ENCODE measurements around the gene SPZ1. TPM values are rescaled to one million over a fixed set of nuclear protein-coding genes. Genes with fewer than 3 reads are reported as not detected.
"Not testable (repeated sequence)": the region's sequence is repeated elsewhere in the genome, so short reads cannot be mapped to it uniquely, and the experiment has no call there.

The SPZ1 gene
- total RNA-seq, result not detected

GRCh38 chr5:80319702-80320101 lies at the start of gene SPZ1:
SPZ1 (plus strand) TSS chr5:80320002; CDS start chr5:80320216, 214 bp downstream.
- H3K27ac Mint-ChIP-seq, result no peak within 1 kb of the TSS
- ChIA-PET POLR2A (no interaction called here), CTCF (no interaction called here)
- peaks cover 10% of the 10 kb centered on the region for H3K27me3 Mint-ChIP-seq
- intact Hi-C loops (cut with DNase I, micrococcal nuclease), result no loop called here
- no peaks in the 10 kb centered on the region for H3K36me3 Mint-ChIP-seq (ENCODE audit: low read depth)
- no peak within 1 kb of the TSS for H3K4me3 Mint-ChIP-seq
- ATAC-seq, result no peak
- no peaks in the 10 kb centered on the region for H3K9me3 Mint-ChIP-seq (ENCODE audit: low read depth)
- no peaks in the 10 kb centered on the region for H3K4me1 Mint-ChIP-seq
- no peak for DNase-seq

DNA sequence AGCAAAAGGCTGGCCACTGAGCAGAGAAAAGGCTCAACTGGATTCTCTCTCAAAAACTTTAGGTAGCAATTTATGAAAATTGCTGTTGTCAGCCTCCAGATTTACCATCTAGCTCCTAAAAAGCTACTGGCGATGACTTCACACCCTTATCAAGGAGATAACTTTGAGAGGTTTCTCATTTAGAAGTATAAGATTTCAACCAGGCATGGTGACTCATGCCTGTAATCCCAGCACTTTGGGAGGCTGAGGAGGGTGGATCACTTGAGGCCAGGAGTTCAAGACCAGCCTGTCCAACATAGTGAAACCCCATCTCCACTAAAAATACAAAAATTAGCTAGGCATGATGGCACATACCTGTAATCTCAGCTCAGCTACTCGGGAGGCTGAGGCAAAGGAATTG lies 49.3 kb upstream of the SPZ1 start:
- H3K27me3 Mint-ChIP-seq, result not testable (repeated sequence)

GRCh38 chr5:80275347-80275746 lies 44.5 kb upstream of the SPZ1 start:
- H3K36me3 Mint-ChIP-seq (ENCODE audit: low read depth), result no peaks in the 10 kb centered on the region
- DNase-seq, result peak; percentile 33
- ChIA-PET POLR2A (no interaction called here), CTCF (interaction anchor here (0.5 to 3.0 kb wide), 13 partner anchors 8 to 802 kb away, joined by 3 to 17 read pairs (median 3); no protein-coding TSS in a partner anchor)
- ATAC-seq, result peak; percentile 70
- no peak overlapping the region for H3K27ac Mint-ChIP-seq
- no peaks in the 10 kb centered on the region for H3K27me3 Mint-ChIP-seq
- no peaks in the 10 kb centered on the region for H3K9me3 Mint-ChIP-seq (ENCODE audit: low read depth)
- peaks cover 27% of the 10 kb centered on the region for H3K4me1 Mint-ChIP-seq
- H3K4me3 Mint-ChIP-seq, result no peak overlapping the region
- intact Hi-C loops (cut with DNase I, micrococcal nuclease), result loop anchor here (1.0 kb wide), 1 partner anchor 184 kb away; no protein-coding TSS in a partner anchor

More for the DNA sequence above, 49.3 kb upstream of the SPZ1 start:
- H3K36me3 Mint-ChIP-seq (ENCODE audit: low read depth); intact Hi-C loops (cut with DNase I, micrococcal nuclease); H3K9me3 Mint-ChIP-seq (ENCODE audit: low read depth); DNase-seq: not testable (repeated sequence)
- peak overlapping the region; percentile 1 for H3K4me3 Mint-ChIP-seq
- POLR2A ChIA-PET, result interaction anchor here (0.9 kb wide), 1 partner anchor 188 kb away, joined by 3 read pairs; no protein-coding TSS in a partner anchor
- peak; percentile 64 for ATAC-seq
- CTCF ChIA-PET, result interaction anchor here (0.9 to 1.2 kb wide), 3 partner anchors 9 to 179 kb away, joined by 3 read pairs; no protein-coding TSS in a partner anchor
- peaks cover 48% of the 10 kb centered on the region for H3K4me1 Mint-ChIP-seq
- H3K27ac Mint-ChIP-seq, result peak overlapping the region; percentile 93

- DNase-seq, result no peak
- Mint-ChIP-seq H3K27me3 (no peaks in the 10 kb centered on the region), H3K4me1 (peaks cover 19% of the 10 kb centered on the region), H3K27ac (no peak overlapping the region), H3K4me3 (no peak overlapping the region), H3K36me3 (ENCODE audit: low read depth) (no peaks in the 10 kb centered on the region), H3K9me3 (ENCODE audit: low read depth) (no peaks in the 10 kb centered on the region)
- ChIA-PET POLR2A (no interaction called here), CTCF (interaction anchor here (0.6 to 3.0 kb wide), 5 partner anchors 9 to 193 kb away, joined by 3 to 17 read pairs (median 4); no protein-coding TSS in a partner anchor)
- intact Hi-C loops (cut with DNase I, micrococcal nuclease), result no loop called here
- ATAC-seq, result no peak
Observed at GRCh38 chr5:80276186-80276585, 43.6 kb upstream of the SPZ1 start.

GRCh38 chr5:80277191-80277590 lies 42.6 kb upstream of the SPZ1 start:
- CTCF ChIA-PET, result interaction anchor here (0.7 to 3.0 kb wide), 3 partner anchors 30 to 185 kb away, joined by 3 to 17 read pairs (median 6); no protein-coding TSS in a partner anchor
- intact Hi-C loops (cut with DNase I, micrococcal nuclease), result no loop called here

GRCh38 chr5:80282054-80282453 lies 37.7 kb upstream of the SPZ1 start:
- Mint-ChIP-seq H3K27me3 (no peaks in the 10 kb centered on the region), H3K36me3 (ENCODE audit: low read depth) (no peaks in the 10 kb centered on the region), H3K9me3 (ENCODE audit: low read depth) (peaks cover 1% of the 10 kb centered on the region), H3K4me3 (no peak overlapping the region), H3K4me1 (peaks cover 18% of the 10 kb centered on the region), H3K27ac (no peak overlapping the region)
- no peak for DNase-seq
- ChIA-PET POLR2A (no interaction called here), CTCF (no interaction called here)
- no peak for ATAC-seq
- intact Hi-C loops (cut with DNase I, micrococcal nuclease), result loop anchor here in 1 of 2 experiments (2.0 kb wide), 1 partner anchor 25 kb away; the partner anchor contains the start of gene SERINC5

More at GRCh38 chr5:80277191-80277590, 42.6 kb upstream of the SPZ1 start:
- DNase-seq (no peak), ATAC-seq (no peak)
- H3K27me3 Mint-ChIP-seq, result no peaks in the 10 kb centered on the region
- POLR2A ChIA-PET, result interaction anchor here (0.7 kb wide), 1 partner anchor 411 kb away, joined by 3 read pairs; no protein-coding TSS in a partner anchor
- peaks cover 13% of the 10 kb centered on the region for H3K4me1 Mint-ChIP-seq
- no peak overlapping the region for H3K4me3 Mint-ChIP-seq
- H3K36me3 Mint-ChIP-seq (ENCODE audit: low read depth), result no peaks in the 10 kb centered on the region
- no peaks in the 10 kb centered on the region for H3K9me3 Mint-ChIP-seq (ENCODE audit: low read depth)
- H3K27ac Mint-ChIP-seq, result no peak overlapping the region

DNA sequence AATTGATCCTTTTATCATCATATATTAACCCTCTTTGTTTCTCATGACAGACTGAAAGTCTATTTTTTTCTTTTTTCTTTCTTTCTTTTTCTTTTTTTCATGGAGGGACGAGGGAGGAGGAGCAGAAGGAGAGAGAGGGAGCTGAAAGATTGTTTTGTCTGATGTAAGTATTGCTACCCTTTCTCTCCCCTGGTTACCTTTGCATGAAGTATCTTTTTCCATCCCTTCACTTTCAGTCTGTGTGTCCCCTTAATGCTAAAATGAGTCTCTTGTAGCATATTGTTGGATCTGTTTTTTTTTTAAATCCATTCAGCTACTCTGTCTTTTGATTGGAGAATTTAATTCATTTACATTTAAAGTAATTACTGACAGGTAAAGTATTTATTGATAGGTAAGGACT lies 36.4 kb upstream of the SPZ1 start:
- POLR2A ChIA-PET, result interaction anchor here (0.6 to 0.7 kb wide), 3 partner anchors 17 to 107 kb away, joined by 3 to 4 read pairs (median 3); no protein-coding TSS in a partner anchor
- intact Hi-C loops (cut with DNase I, micrococcal nuclease), result loop anchor here in 1 of 2 experiments (2.0 kb wide), 1 partner anchor 27 kb away; the partner anchor contains the start of gene SERINC5
- DNase-seq (no peak), ATAC-seq (peak; percentile 78)
- no peaks in the 10 kb centered on the region for H3K27me3 Mint-ChIP-seq
- H3K36me3 Mint-ChIP-seq (ENCODE audit: low read depth), result no peaks in the 10 kb centered on the region
- H3K27ac Mint-ChIP-seq, result peak overlapping the region; percentile 27
- H3K4me1 Mint-ChIP-seq, result peaks cover 18% of the 10 kb centered on the region
- H3K4me3 Mint-ChIP-seq, result no peak overlapping the region
- peaks cover 1% of the 10 kb centered on the region for H3K9me3 Mint-ChIP-seq (ENCODE audit: low read depth)
- CTCF ChIA-PET, result interaction anchor here (0.6 to 1.2 kb wide), 2 partner anchors 175 to 192 kb away, joined by 3 to 5 read pairs; no protein-coding TSS in a partner anchor

- intact Hi-C loops (cut with DNase I, micrococcal nuclease), result no loop called here
- Mint-ChIP-seq H3K9me3 (ENCODE audit: low read depth) (peaks cover 1% of the 10 kb centered on the region), H3K4me3 (no peak overlapping the region), H3K27me3 (no peaks in the 10 kb centered on the region), H3K27ac (peak overlapping the region; percentile 45), H3K4me1 (peaks cover 18% of the 10 kb centered on the region), H3K36me3 (ENCODE audit: low read depth) (no peaks in the 10 kb centered on the region)
- POLR2A ChIA-PET, result interaction anchor here (0.6 to 1.0 kb wide), 2 partner anchors 27 to 81 kb away, joined by 3 to 5 read pairs; no protein-coding TSS in a partner anchor
- peak; percentile 49 for DNase-seq
- CTCF ChIA-PET, result interaction anchor here (1.1 to 1.4 kb wide), 3 partner anchors 24 to 193 kb away, joined by 3 to 4 read pairs (median 4); no protein-coding TSS in a partner anchor
- peak; percentile 81 for ATAC-seq
Observed at GRCh38 chr5:80284720-80285119, 35.1 kb upstream of the SPZ1 start.

DNA sequence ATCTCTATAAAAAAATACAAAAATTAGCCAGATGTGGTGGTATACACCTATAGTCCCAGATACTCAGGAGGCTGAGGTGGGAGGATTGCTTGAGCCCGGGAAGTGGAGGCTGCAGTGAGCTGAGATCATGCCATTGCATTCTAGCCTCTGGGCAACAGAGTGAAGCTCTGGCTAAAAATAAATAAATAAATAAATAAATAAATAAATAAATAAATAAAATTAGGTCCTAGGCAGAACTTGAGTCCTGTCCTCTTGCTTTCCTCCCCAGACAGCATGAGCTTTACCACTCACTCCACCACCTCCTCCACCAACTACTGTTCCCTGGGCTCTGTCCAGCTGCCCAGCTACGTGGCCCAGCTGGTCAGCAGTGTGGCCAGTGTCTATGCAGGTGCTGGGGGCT lies 31.6 kb upstream of the SPZ1 start:
- Mint-ChIP-seq H3K27me3 (no peaks in the 10 kb centered on the region), H3K9me3 (ENCODE audit: low read depth) (peaks cover 1% of the 10 kb centered on the region), H3K4me3 (no peak overlapping the region), H3K4me1 (peaks cover 15% of the 10 kb centered on the region), H3K36me3 (ENCODE audit: low read depth) (no peaks in the 10 kb centered on the region), H3K27ac (no peak overlapping the region)
- DNase-seq (no peak), ATAC-seq (no peak)
- intact Hi-C loops (cut with DNase I, micrococcal nuclease), result no loop called here
- CTCF ChIA-PET, result no interaction called here
- POLR2A ChIA-PET, result interaction anchor here (0.6 kb wide), 1 partner anchor 191 kb away, joined by 3 read pairs; no protein-coding TSS in a partner anchor

GRCh38 chr5:80289320-80289719 lies 30.5 kb upstream of the SPZ1 start:
- H3K4me1 Mint-ChIP-seq, result peaks cover 8% of the 10 kb centered on the region
- no peak overlapping the region for H3K27ac Mint-ChIP-seq
- ChIA-PET POLR2A (interaction anchor here (0.6 kb wide), 1 partner anchor 153 kb away, joined by 3 read pairs; no protein-coding TSS in a partner anchor), CTCF (interaction anchor here (0.5 to 1.1 kb wide), 2 partner anchors 19 to 197 kb away, joined by 3 read pairs; no protein-coding TSS in a partner anchor)
- no peaks in the 10 kb centered on the region for H3K27me3 Mint-ChIP-seq
- DNase-seq, result no peak
- no peaks in the 10 kb centered on the region for H3K36me3 Mint-ChIP-seq (ENCODE audit: low read depth)
- H3K4me3 Mint-ChIP-seq, result no peak overlapping the region
- H3K9me3 Mint-ChIP-seq (ENCODE audit: low read depth), result no peaks in the 10 kb centered on the region
- no peak for ATAC-seq
- intact Hi-C loops (cut with DNase I, micrococcal nuclease), result no loop called here

DNA sequence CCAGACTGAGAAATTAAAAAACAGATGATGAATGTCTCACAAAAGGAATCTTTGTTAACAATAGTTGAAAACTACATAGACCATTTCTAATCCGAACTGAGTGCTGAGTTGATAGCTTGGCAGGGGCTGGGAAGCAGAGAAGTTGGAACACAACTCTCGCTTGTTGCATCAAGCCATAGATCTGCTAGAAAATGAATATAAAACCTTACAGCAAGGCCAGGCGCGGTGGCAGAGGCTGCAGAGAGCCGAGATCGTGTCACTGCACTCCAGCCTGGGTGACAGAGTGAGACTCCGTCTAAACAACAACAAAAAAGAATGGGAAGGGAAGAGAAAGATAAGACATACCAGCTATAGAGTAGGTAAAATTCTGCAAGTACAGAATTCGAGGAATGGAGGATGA lies 28.0 kb upstream of the SPZ1 start:
- no peak overlapping the region for H3K4me3 Mint-ChIP-seq
- ATAC-seq (no peak), DNase-seq (no peak)
- H3K9me3 Mint-ChIP-seq (ENCODE audit: low read depth), result no peaks in the 10 kb centered on the region
- intact Hi-C loops (cut with DNase I, micrococcal nuclease), result no loop called here
- H3K27me3 Mint-ChIP-seq, result no peaks in the 10 kb centered on the region
- no peaks in the 10 kb centered on the region for H3K36me3 Mint-ChIP-seq (ENCODE audit: low read depth)
- no peaks in the 10 kb centered on the region for H3K4me1 Mint-ChIP-seq
- POLR2A ChIA-PET, result no interaction called here
- H3K27ac Mint-ChIP-seq, result no peak overlapping the region
- CTCF ChIA-PET, result interaction anchor here (1.0 kb wide), 1 partner anchor 16 kb away, joined by 3 read pairs; no protein-coding TSS in a partner anchor

DNA sequence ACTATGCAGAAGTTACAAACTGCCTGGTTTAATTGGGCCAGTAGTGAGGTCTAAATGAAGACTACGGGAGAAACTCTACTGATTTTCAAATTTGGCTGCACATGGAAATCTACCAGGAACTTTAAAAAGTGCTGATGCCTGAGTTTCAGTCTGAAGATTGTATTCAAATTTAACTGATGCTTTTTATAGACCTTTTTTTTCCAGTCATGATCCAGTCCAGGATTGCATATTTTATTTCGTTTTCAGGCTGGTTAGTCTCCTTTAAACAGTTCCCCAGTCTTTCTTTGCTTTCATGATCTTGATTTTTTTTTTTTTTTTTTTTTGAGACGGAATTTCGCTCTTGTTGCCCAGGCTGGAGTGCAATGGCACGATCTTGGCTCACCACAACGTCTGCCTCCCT lies 23.7 kb upstream of the SPZ1 start:
- ChIA-PET POLR2A (no interaction called here), CTCF (no interaction called here)
- no peaks in the 10 kb centered on the region for H3K9me3 Mint-ChIP-seq (ENCODE audit: low read depth)
- no peaks in the 10 kb centered on the region for H3K4me1 Mint-ChIP-seq
- no peak for ATAC-seq
- intact Hi-C loops (cut with DNase I, micrococcal nuclease), result no loop called here
- no peak overlapping the region for H3K4me3 Mint-ChIP-seq
- DNase-seq, result no peak
- no peaks in the 10 kb centered on the region for H3K36me3 Mint-ChIP-seq (ENCODE audit: low read depth)
- no peak overlapping the region for H3K27ac Mint-ChIP-seq
- H3K27me3 Mint-ChIP-seq, result no peaks in the 10 kb centered on the region

All from activated CD4-positive, alpha-beta T cell treated with anti-CD3 and anti-CD28 coated beads for 36 hours (primary cell).